H9 (cell line): Measurements from ENCODE around the gene ASB18. TPM values are rescaled to one million over a fixed set of nuclear protein-coding genes. Genes with fewer than 3 reads are reported as not detected.

Source experiments
- DNase-seq: peaks from one replicate; pipeline ENCODE4 v3.0.0-alpha.2; 2017
- H2AFZ ChIP-seq: one replicate; pipeline ENCODE4 v1.6.1; 2013; ENCODE audit warnings: mild to moderate bottlenecking, low read length, control low read depth, moderate library complexity
- H2AK5ac ChIP-seq: 2 replicates; pipeline ENCODE4 v1.6.1; 2013; ENCODE audit warnings: low read length, control low read depth, mixed read lengths; ENCODE audit not compliant: insufficient read length
- H2BK120ac ChIP-seq: one replicate; pipeline ENCODE4 v1.6.1; 2013; ENCODE audit warnings: low read depth, mild to moderate bottlenecking, low read length, control low read depth, inconsistent platforms; ENCODE audit not compliant: poor library complexity, severe bottlenecking
- H2BK12ac ChIP-seq: 2 replicates; pipeline ENCODE4 v1.6.1; 2013; ENCODE audit warnings: low read length, control low read depth, mixed read lengths, low read depth; ENCODE audit not compliant: insufficient read length
- H2BK15ac ChIP-seq: 2 replicates; pipeline ENCODE4 v1.6.1; 2013; ENCODE audit warnings: low read depth, low read length, control low read depth
- H2BK20ac ChIP-seq: one replicate; pipeline ENCODE4 v1.6.1; 2013; ENCODE audit warnings: low read depth, mild to moderate bottlenecking, low read length, control low read depth, inconsistent platforms; ENCODE audit not compliant: poor library complexity, severe bottlenecking
- H2BK5ac ChIP-seq: 2 replicates; pipeline ENCODE4 v1.6.1; 2013; ENCODE audit warnings: low read length, control low read depth, mixed read lengths; ENCODE audit not compliant: insufficient read length
- H3K14ac ChIP-seq: 2 replicates; pipeline ENCODE4 v1.6.1; 2013; ENCODE audit warnings: low read length, control low read depth; ENCODE audit not compliant: insufficient read depth
- H3K18ac ChIP-seq: 2 replicates; pipeline ENCODE4 v1.6.1; 2013; ENCODE audit warnings: low read depth, mild to moderate bottlenecking, mixed read lengths, low read length, control low read depth; ENCODE audit not compliant: insufficient read length
- H3K23ac ChIP-seq: 2 replicates; pipeline ENCODE4 v1.6.1; 2013; ENCODE audit warnings: low read length, control low read depth, mixed read lengths, low read depth; ENCODE audit not compliant: insufficient read length
- H3K23me2 ChIP-seq: 2 replicates; pipeline ENCODE4 v1.6.1; 2013; ENCODE audit warnings: low read depth, mild to moderate bottlenecking, mixed read lengths, low read length, control low read depth; ENCODE audit not compliant: insufficient read length, poor library complexity, severe bottlenecking
- H3K27ac ChIP-seq: 2 replicates; pipeline ENCODE4 v1.5.1; 2013; ENCODE audit warnings: low read length, control low read depth, mixed read lengths, low read depth; ENCODE audit not compliant: insufficient read length
- H3K27me3 ChIP-seq: 2 replicates; pipeline ENCODE4 v1.6.1; 2013; ENCODE audit warnings: low read length, control low read depth, inconsistent platforms; ENCODE audit not compliant: insufficient read depth
- H3K4ac ChIP-seq: 2 replicates; pipeline ENCODE4 v1.6.1; 2013; ENCODE audit warnings: low read depth, mild to moderate bottlenecking, control low read depth, inconsistent platforms, low read length, moderate library complexity
- H3K4me1 ChIP-seq: 2 replicates; pipeline ENCODE4 v1.6.1; 2013; ENCODE audit warnings: low read length, control low read depth, inconsistent platforms; ENCODE audit not compliant: insufficient read depth
- H3K4me2 ChIP-seq: 2 replicates; pipeline ENCODE4 v1.6.1; 2013; ENCODE audit warnings: low read length, control low read depth, mixed read lengths; ENCODE audit not compliant: insufficient read length, insufficient read depth
- H3K56ac ChIP-seq: 2 replicates; pipeline ENCODE4 v1.6.1; 2013; ENCODE audit warnings: low read depth, mild to moderate bottlenecking, mixed read lengths, low read length, control low read depth; ENCODE audit not compliant: insufficient read length
- H3K79me1 ChIP-seq: 2 replicates; pipeline ENCODE4 v1.6.1; 2013; ENCODE audit warnings: low read depth, mild to moderate bottlenecking, moderate library complexity, low read length, control low read depth, inconsistent platforms; ENCODE audit not compliant: insufficient read depth, poor library complexity, severe bottlenecking
- H3K79me2 ChIP-seq: 2 replicates; pipeline ENCODE4 v1.6.1; 2013; ENCODE audit warnings: low read length, control low read depth, inconsistent platforms; ENCODE audit not compliant: insufficient read depth
- H3K9ac ChIP-seq: 2 replicates; pipeline ENCODE4 v1.6.1; 2013; ENCODE audit warnings: low read length, control low read depth, mixed read lengths; ENCODE audit not compliant: insufficient read length; ENCODE audit errors: extremely low read depth
- H3K9me3 ChIP-seq: one replicate; pipeline ENCODE4 v1.6.1; 2013; ENCODE audit warnings: low read depth, low read length, inconsistent platforms; ENCODE audit not compliant: control insufficient read depth
- H3T11ph ChIP-seq: one replicate; pipeline ENCODE4 v1.6.1; 2013; ENCODE audit warnings: mild to moderate bottlenecking, low read length, control low read depth, inconsistent platforms
- H4K20me1 ChIP-seq: one replicate; pipeline ENCODE4 v1.6.1; 2013; ENCODE audit not compliant: control insufficient read depth, insufficient read length, insufficient read depth
- H4K5ac ChIP-seq: 2 replicates; pipeline ENCODE4 v1.6.1; 2013; ENCODE audit warnings: low read depth, mild to moderate bottlenecking, mixed read lengths, low read length, control low read depth; ENCODE audit not compliant: insufficient read length
- H4K8ac ChIP-seq: replicated peaks from 2 replicates; pipeline ENCODE4 v1.6.1; 2013; ENCODE audit warnings: low read length, control low read depth, mixed read lengths, low read depth; ENCODE audit not compliant: insufficient read length
- H4K91ac ChIP-seq: 2 replicates; pipeline ENCODE4 v1.6.1; 2013; ENCODE audit warnings: low read depth, mild to moderate bottlenecking, moderate library complexity, mixed read lengths, low read length, control low read depth; ENCODE audit not compliant: insufficient read length
- H3K27ac Mint-ChIP-seq, 3 experiments: 2 replicates in 2 of 3; 3 replicates in 1 of 3; pipeline ENCODE4 v1.8.0; 2020 to 2021; ENCODE audit warnings: mixed read lengths in 3 of 3, mild to moderate bottlenecking in 1 of 3, moderate library complexity in 1 of 3
- H3K27me3 Mint-ChIP-seq: 2 replicates; pipeline ENCODE4 v1.8.0; 2021; ENCODE audit warnings: low read depth, mild to moderate bottlenecking, moderate library complexity, mixed read lengths
- H3K36me3 Mint-ChIP-seq, 3 experiments: 2 replicates in 2 of 3; 3 replicates in 1 of 3; pipeline ENCODE4 v1.8.0; 2020 to 2021; ENCODE audit warnings: low read depth in 3 of 3, mixed read lengths in 3 of 3; ENCODE audit not compliant: insufficient read depth in 1 of 3
- H3K4me1 Mint-ChIP-seq, 2 experiments: 2 replicates each; pipeline ENCODE4 v1.8.0; 2020; ENCODE audit warnings: mixed read lengths in 2 of 2
- H3K4me3 Mint-ChIP-seq, 2 experiments: 2 replicates in 1 of 2; 3 replicates in 1 of 2; pipeline ENCODE4 v1.8.0; 2020 to 2021; ENCODE audit warnings: mild to moderate bottlenecking in 2 of 2, mixed read lengths in 2 of 2, moderate library complexity in 1 of 2
- H3K9me3 Mint-ChIP-seq, 2 experiments: 2 replicates in 1 of 2; 3 replicates in 1 of 2; pipeline ENCODE4 v1.8.0; 2020; ENCODE audit warnings: mild to moderate bottlenecking in 2 of 2, mixed read lengths in 2 of 2, moderate library complexity in 1 of 2
- CTCF ChIP-seq: fragments of 200-600 bp; sonication (generic); conservative IDR thresholded peaks from 3 replicates; pipeline ENCODE4 v1.8.0; 2021; ENCODE audit warnings: antibody characterized with exemption, mild to moderate bottlenecking
- WGBS: extraction: QIAGEN DNeasy Blood & Tissue Kit; methylation state at CpG from one replicate; pipeline ENCODE4 v1.1.7; 2013; ENCODE audit warnings: missing lambda C conversion rate, low lambda C conversion rate, mixed read lengths; ENCODE audit not compliant: insufficient read length; ENCODE audit errors: extremely low coverage; 5-methylcytosine and 5-hydroxymethylcytosine counted together
- total RNA-seq: library from RNA; stranded (reverse); gene quantifications from 2 replicates; pipeline ENCODE4 v1.2.1, GENCODE V29; 2021

The ASB18 gene
- total RNA-seq, 1 experiment from 2014 or later: not detected

GRCh38 chr2:236209535-236209934 is 54.7 kb downstream of the ASB18 start:
- H2BK20ac ChIP-seq: no peak overlapping the region
- no peak overlapping the region for H3K27ac Mint-ChIP-seq
- no peak overlapping the region for H3K23ac ChIP-seq
- no peaks in the 10 kb centered on the region for H3K4me1 ChIP-seq
- no peak overlapping the region for H3K18ac ChIP-seq
- peak; percentile 46; the same call in 2 of the 3 replicates for TF ChIP-seq CTCF
- no CpG with 5 or more reads among the region's 6 CpGs for WGBS
- H3K4me1 Mint-ChIP-seq: peaks cover 10 to 12% of the 10 kb centered on the region in 2 experiments; a peak in 3 of 4 replicates
- no peak overlapping the region for H3K9ac ChIP-seq
- H3K9me3 ChIP-seq: no peaks in the 10 kb centered on the region
- no peaks in the 10 kb centered on the region for H3K79me2 ChIP-seq
- no peaks in the 10 kb centered on the region for H4K20me1 ChIP-seq
- H3K27ac ChIP-seq: no peak overlapping the region
- peaks cover 4% of the 10 kb centered on the region for H3K27me3 Mint-ChIP-seq
- H3K27me3 ChIP-seq: no peaks in the 10 kb centered on the region
- H4K5ac ChIP-seq: no peak overlapping the region
- no peak overlapping the region for H2AK5ac ChIP-seq
- H3K23me2 ChIP-seq: no peaks in the 10 kb centered on the region
- peaks cover 0 to 3% of the 10 kb centered on the region in 2 experiments; a peak in 4 of 5 replicates for H3K9me3 Mint-ChIP-seq
- no peaks in the 10 kb centered on the region for H3K79me1 ChIP-seq
- H3K4me2 ChIP-seq: no peak overlapping the region
- H4K91ac ChIP-seq: no peak overlapping the region
- H3K56ac ChIP-seq: no peak overlapping the region
- no peak overlapping the region for H2BK12ac ChIP-seq
- no peak overlapping the region for H4K8ac ChIP-seq
- no peak overlapping the region for H2AFZ ChIP-seq
- no peak overlapping the region for H3T11ph ChIP-seq
- H3K14ac ChIP-seq: no peak overlapping the region
- H2BK15ac ChIP-seq: no peak overlapping the region
- no peak overlapping the region for H2BK120ac ChIP-seq
- no peak overlapping the region for H3K4ac ChIP-seq
- DNase-seq: peak; percentile 49
- no peak overlapping the region for H3K4me3 Mint-ChIP-seq
- H2BK5ac ChIP-seq: no peak overlapping the region
- no peaks in the 10 kb centered on the region; a peak in 1 of 7 replicates for H3K36me3 Mint-ChIP-seq
